GM03348 (cell line): ENCODE measurements around the gene LRRC40.
A peak's percentile ranks its signal among the peaks of the same experiment; 100 is the strongest.
"Not testable (repeated sequence)": the region's sequence is repeated elsewhere in the genome, so short reads cannot be mapped to it uniquely, and the experiment has no call there.

Experiments
- DNase-seq: peaks from one replicate; pipeline ENCODE4 v3.0.0; 2012; ENCODE audit warnings: low spot score

The LRRC40 gene

DNA sequence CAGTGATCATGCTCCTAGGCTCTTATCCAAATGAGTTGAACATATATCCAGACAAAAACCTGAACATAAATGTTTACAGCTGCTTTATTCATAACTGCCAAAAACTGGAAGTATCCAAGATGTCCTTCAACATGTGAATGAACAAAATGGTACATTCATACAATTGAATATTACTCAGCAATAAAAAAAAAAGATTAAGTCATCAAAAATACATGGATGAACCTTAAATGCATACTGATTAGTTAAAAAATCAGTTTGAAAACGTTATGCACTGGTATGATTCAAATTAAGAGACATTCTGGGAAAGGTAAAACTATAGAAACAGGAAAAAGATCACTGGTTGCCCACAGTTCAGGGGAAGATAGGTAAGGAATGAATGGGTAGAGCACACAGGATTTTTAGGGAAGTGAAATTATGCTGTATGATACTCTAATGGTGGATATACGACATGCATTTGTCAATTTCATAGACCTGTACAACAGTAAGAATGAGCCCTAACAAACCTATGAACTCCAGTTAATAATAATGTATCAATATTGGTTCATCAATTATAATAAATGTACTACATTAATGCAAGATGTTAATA, 3.1 kb downstream of the LRRC40 start:
- no peak for DNase-seq

- no peak for DNase-seq
Observed at GRCh38 chr1:70200065-70200464, 5.3 kb downstream of the LRRC40 start.

DNA sequence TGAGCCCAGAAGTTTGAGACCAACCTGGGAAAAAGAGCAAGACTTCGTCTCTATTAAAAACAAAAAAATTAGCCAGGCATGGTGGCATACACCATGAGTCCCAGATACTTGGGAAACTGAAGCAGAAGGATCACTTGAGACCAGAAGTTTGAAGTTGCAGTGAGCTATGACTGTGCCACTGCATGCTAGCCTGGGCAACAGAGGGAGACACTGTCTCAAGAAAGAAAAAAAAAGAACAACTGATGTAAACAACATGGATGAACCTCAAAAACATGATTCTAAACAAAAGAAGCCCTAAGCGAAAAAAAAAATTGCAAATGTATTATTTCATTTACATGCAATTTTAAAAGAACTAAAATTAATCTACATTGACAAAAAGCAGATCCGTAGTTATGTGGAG, 9.0 kb downstream of the LRRC40 start:
- DNase-seq = no peak

GRCh38 chr1:70195342-70195741, 10.0 kb downstream of the LRRC40 start:
- DNase-seq = no peak

- no peak for DNase-seq
Observed at GRCh38 chr1:70194601-70195000, 10.8 kb downstream of the LRRC40 start.

- not testable (repeated sequence) for DNase-seq
Observed at GRCh38 chr1:70192446-70192845, 12.9 kb downstream of the LRRC40 start.

GRCh38 chr1:70190180-70190579, 15.2 kb downstream of the LRRC40 start:
- DNase-seq = no peak

DNA sequence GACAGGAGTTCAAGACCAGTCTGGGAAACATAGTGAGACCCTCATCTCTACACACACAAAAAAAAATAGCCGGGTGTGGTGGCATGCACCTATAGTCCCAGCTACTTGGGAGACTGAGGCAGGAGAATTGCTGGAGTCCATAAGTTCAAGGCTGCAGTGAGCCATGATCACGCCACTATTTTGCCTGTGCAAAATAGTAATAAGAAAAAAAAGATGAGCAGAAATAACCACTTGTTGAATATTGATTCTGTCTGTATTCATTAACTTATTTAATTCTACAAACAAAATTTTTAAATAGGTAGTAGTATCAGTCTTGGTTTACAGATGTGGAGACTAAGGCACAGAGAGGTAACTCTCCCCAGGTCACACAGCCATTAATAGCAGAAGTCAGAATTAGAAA, 16.9 kb downstream of the LRRC40 start:
- DNase-seq = no peak

GRCh38 chr1:70185181-70185580, 20.2 kb downstream of the LRRC40 start:
- not testable (repeated sequence) for DNase-seq

- DNase-seq = no peak
Observed at GRCh38 chr1:70171512-70171911, 33.9 kb downstream of the LRRC40 start.

DNA sequence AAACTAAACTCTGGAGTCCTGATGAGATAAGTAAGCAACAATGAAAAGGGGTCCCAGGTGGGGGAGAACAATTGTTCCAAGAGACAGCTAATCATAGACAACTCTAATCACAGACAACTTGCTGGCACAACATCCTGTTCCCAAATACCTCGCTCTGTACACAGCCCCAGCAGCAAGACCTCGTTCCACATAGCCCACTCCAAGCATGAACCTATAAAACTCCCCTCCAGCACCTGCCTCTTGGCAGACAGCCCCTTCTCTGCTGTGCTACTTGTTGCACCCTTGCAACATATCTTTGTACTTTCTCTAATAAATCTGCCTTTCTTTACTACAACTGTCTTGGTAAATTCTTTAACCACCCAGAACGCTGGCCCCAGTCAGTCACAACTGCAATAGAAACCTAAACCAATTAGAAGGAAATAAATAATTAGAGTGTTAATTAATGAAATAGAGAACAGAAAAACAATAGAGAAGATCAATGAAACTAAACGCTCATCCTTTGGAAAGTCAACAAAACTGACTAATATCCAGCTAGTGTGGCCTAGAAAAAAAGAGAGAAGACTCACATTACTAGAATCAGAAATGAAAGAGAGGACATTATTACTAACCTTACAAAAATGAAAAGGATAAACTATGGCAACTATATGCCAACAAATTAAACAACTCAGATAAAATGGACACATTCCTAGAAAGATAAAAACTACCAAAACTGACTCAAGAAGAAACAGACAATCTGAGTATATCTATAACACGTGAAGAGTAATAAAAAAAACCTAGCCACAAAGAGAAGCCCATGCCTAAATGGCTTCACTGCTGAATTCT, 36.1 kb downstream of the LRRC40 start:
- DNase-seq = no peak

GRCh38 chr1:70168283-70168682, 37.1 kb downstream of the LRRC40 start:
- DNase-seq = no peak

GRCh38 chr1:70164350-70164749, 41.0 kb downstream of the LRRC40 start:
- no peak for DNase-seq

DNA sequence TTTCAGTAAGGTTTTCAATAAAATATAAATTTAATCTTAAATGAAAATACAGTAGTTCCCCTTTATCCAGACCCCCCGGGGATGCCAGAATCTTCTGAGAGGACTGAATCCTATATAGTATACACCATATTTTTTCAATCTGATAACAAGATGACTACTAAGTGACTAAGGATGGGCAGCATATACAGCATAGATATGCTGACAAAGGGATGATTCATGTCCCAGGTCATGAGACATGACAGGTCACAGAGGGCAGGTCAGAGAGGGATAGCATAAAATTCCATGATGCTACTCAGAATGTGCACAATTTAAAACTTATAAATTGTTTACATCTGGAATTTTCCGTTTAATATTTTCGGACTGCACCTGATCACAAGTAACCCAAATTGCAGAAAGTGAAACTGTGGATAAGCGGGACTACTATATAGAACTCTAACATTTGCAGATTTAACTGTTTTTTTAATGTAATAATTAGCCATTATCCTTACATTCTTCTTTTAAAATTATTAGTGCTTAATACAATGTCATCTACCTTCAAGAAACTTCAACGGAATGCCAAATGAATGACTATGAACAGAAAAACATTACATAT, 48.8 kb downstream of the LRRC40 start:
- no peak for DNase-seq

DNA sequence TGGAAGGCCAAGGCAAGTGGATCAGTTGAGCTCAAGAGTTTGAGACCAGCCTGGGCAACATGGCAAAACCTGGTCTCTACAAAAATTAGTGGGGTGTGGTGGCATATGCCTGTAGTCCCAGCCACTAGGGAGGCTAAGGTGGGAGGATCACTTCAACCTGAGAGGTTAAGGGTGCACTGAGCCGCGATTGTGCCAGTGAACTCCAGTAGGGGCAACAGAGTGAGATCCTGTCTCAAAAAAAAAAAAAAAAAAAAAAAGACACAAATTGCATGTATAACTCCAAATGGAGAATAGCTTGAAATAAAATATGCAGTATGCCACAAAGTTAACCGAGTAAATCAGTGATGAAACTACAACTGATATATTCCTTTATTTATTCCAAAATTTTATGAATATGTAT, 51.6 kb downstream of the LRRC40 start:
- no peak for DNase-seq

DNA sequence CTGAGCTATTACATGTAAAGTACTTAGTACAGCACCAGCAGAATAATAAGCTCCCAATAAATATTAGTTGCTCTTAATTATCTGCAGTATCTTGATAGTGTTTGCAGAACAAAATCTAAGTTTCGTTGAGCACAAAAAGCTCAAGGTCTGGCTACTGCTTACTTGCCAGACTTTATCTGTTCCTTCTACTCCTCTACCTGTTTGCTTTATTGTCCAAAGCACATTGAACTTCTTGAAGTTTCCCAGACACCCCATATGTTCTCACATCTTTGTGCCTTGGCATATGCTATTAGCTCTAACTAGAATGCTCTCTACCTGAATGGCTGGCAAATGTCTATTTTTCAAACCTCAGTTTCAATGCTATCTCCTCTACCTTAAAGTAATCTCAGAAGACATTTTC, 54.9 kb downstream of the LRRC40 start:
- no peak for DNase-seq

DNA sequence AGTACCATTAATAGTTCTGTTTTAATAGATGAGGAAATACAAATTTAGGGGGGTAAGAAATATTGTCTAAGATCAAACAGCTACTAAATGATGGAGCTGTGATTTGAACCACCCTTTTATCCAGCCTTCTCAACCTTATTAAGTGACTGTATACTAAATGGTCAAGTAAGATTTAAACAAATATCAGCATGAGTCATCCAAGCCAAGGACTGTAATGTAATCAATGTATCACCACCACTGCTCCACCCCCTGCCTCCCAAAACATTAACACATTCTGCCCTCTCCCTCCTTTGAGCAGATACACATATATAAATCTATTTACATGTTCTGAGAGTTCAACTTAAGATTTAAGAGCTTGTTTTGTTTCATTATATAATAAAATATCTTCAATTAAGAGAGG, 58.9 kb downstream of the LRRC40 start:
- DNase-seq = no peak

DNA sequence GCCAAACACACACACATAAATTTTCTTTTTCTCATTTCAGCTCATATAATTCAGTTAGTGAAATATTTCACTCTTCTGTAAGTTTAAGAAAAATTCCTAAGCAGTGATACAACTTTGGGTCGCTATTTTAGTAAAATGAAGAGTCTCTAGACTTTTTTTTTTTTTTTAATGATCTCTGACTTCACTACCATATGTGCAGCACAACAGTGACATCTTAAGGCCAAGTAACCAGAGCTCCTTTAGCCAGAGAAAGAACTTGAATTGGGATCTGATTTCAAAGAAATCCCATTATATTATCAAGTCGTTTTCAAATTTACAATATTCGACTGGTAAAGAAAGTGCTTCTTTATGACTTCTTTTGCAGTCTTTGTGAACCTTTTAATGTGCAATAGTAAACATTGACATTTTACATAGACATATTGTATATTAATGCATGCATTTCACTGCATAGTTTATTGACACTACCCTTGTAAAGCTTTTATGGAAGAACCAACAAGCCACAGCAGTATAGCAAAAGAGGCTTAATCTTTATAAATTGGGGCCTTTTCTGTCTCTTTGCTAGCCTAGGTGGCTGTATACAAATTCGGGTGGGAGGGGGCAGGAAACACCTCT, 62.2 kb downstream of the LRRC40 start:
- peak; percentile 48 for DNase-seq

DNA sequence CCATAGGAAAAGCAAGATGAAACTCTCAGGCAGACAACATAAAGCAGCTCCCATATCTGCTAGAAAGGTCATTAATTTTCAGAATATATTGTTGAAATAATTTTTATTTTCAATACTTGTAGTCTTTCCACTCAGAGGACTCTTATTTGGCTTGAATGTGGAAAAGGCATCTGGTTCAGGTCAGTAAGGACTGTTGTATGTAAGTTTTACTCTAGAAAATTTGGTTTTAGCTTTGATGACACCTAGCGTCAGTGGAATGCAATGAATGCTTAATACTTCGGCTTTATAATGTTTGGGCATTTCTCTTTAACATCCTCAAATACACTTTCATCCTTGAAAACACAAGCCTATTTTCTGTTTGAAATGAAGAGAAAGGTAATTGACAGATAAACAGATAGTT, 63.3 kb downstream of the LRRC40 start:
- peak; percentile 43 for DNase-seq

DNA sequence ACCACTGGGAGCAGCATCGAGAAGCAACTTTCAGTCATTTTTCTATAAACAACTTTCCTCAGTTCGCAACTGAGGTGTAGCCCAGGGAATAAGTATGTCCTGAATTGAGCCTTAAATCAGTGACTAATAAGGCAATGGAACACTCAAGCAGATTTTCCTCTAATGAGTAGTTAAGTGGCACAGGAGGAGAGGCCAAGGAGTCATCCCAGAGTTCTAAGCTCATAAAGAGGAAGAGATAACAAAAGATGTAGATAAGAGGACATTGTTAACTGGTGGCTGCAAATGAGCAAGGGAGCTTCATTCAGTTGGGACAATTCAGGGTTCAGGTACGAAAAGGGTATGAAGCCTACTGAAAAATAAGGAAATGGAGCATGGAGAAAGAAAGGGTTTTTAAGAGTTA, 64.5 kb downstream of the LRRC40 start:
- DNase-seq = no peak

- DNase-seq = peak; percentile 38
Observed at GRCh38 chr1:70140343-70140742, 65.0 kb downstream of the LRRC40 start.

- no peak for DNase-seq
Observed at GRCh38 chr1:70134148-70134547, 71.2 kb downstream of the LRRC40 start.

GRCh38 chr1:70117046-70117445, 88.3 kb downstream of the LRRC40 start:
- no peak for DNase-seq
